Measurements from ENCODE around the gene DRD4.
A peak's percentile ranks its signal among the peaks of the same experiment; 100 is the strongest.
"Not testable (repeated sequence)": the region's sequence is repeated elsewhere in the genome, so short reads cannot be mapped to it uniquely, and the experiment has no call there.

The DRD4 gene

GRCh38 chr11:643849-644738, 7.0 kb downstream of the DRD4 start:
- H3K4me3 ChIP-seq (replicated peaks in 1 of 2; ENCODE audit: low read depth in 2 of 2, low read length in 2 of 2): no peak overlapping the region
- no peak for TF ChIP-seq CTCF (IDR thresholded peaks at IDR 0.05; ENCODE audit: low read depth, low read length)
- DNase-seq (ENCODE audit: low read depth in 2 of 2): no peak

GRCh38 chr11:645536-645935, 8.5 kb downstream of the DRD4 start:
- no peak for DNase-seq (ENCODE audit: low read depth in 2 of 2)
- H3K4me3 ChIP-seq (replicated peaks in 1 of 2; ENCODE audit: low read depth in 2 of 2, low read length in 2 of 2): no peak overlapping the region
- TF ChIP-seq CTCF (IDR thresholded peaks at IDR 0.05; ENCODE audit: low read depth, low read length): no peak

- no peak for TF ChIP-seq CTCF (IDR thresholded peaks at IDR 0.05; ENCODE audit: low read depth, low read length)
- H3K4me3 ChIP-seq (replicated peaks in 1 of 2; ENCODE audit: low read depth in 2 of 2, low read length in 2 of 2): no peak overlapping the region
- DNase-seq (ENCODE audit: low read depth in 2 of 2): no peak
Observed at GRCh38 chr11:646214-646613, 9.1 kb downstream of the DRD4 start.

- not testable (repeated sequence) for DNase-seq (ENCODE audit: low read depth in 2 of 2); H3K4me3 ChIP-seq (replicated peaks in 1 of 2; ENCODE audit: low read depth in 2 of 2, low read length in 2 of 2)
Observed at GRCh38 chr11:647672-648158, 10.6 kb downstream of the DRD4 start.

GRCh38 chr11:650482-650881, 13.4 kb downstream of the DRD4 start:
- no peak for TF ChIP-seq CTCF (IDR thresholded peaks at IDR 0.05; ENCODE audit: low read depth, low read length)
- peak in 1 of 2 donors; percentile 24 for DNase-seq (ENCODE audit: low read depth in 2 of 2)
- H3K4me3 ChIP-seq (replicated peaks in 1 of 2; ENCODE audit: low read depth in 2 of 2, low read length in 2 of 2): no peak overlapping the region

GRCh38 chr11:653136-653535, 16.1 kb downstream of the DRD4 start:
- not testable (repeated sequence) for DNase-seq (ENCODE audit: low read depth in 2 of 2); H3K4me3 ChIP-seq (replicated peaks in 1 of 2; ENCODE audit: low read depth in 2 of 2, low read length in 2 of 2)

GRCh38 chr11:653837-654236, 16.8 kb downstream of the DRD4 start:
- no peak overlapping the region for H3K4me3 ChIP-seq (replicated peaks in 1 of 2; ENCODE audit: low read depth in 2 of 2, low read length in 2 of 2)
- TF ChIP-seq CTCF (IDR thresholded peaks at IDR 0.05; ENCODE audit: low read depth, low read length): no peak
- no peak for DNase-seq (ENCODE audit: low read depth in 2 of 2)

GRCh38 chr11:654444-654843, 17.4 kb downstream of the DRD4 start:
- not testable (repeated sequence) for DNase-seq (ENCODE audit: low read depth in 2 of 2); H3K4me3 ChIP-seq (replicated peaks in 1 of 2; ENCODE audit: low read depth in 2 of 2, low read length in 2 of 2)
